ENCODE data around the gene SLC12A9. TPM values are rescaled to one million over a fixed set of nuclear protein-coding genes. Genes with fewer than 3 reads are reported as not detected.

SLC12A9 gene
- total and polyA plus RNA-seq, 8 donors = 2.9 to 44.6 (median 15.8) TPM

GRCh38 chr7:100881136-100881535 is 28.6 kb downstream of the SLC12A9 start:
- H3K4me1 ChIP-seq = peaks cover 19 to 52% (median 40%) of the 10 kb centered on the region in 4 donors
- H3K27me3 ChIP-seq = no peaks in the 10 kb centered on the region
- H3K27ac ChIP-seq = no peak overlapping the region
- no peak for TF ChIP-seq POLR2A (IDR thresholded peaks at IDR 0.05)
- no peak for TF ChIP-seq CTCF (IDR thresholded peaks at IDR 0.05)
- no peak for TF ChIP-seq EP300 (IDR thresholded peaks at IDR 0.05)
- TF ChIP-seq POLR2AphosphoS5 (IDR thresholded peaks at IDR 0.05) = no peak
- H3K36me3 ChIP-seq = peaks cover 61 to 96% (median 90%) of the 10 kb centered on the region in 4 donors
- intact Hi-C loops (cut with DNase I; ENCODE audit: low total_unique reads) = no loop called here
- no peak for DNase-seq
- H3K9me3 ChIP-seq = no peaks in the 10 kb centered on the region
- no peak overlapping the region for H3K4me3 ChIP-seq
- 92 to 96% (median 96%) methylated on average over 20 of the region's 20 CpGs for WGBS, 5 donors

GRCh38 chr7:100882201-100882600 is 29.7 kb downstream of the SLC12A9 start:
- WGBS, 5 donors = 88 to 96% (median 94%) methylated on average over 7 to 9 of the region's 9 CpGs
- DNase-seq = no peak

GRCh38 chr7:100882785-100883526 is 30.4 kb downstream of the SLC12A9 start:
- no peak for DNase-seq
- TF ChIP-seq POLR2A (IDR thresholded peaks at IDR 0.05) (no peak), POLR2AphosphoS5 (IDR thresholded peaks at IDR 0.05) (no peak), EP300 (IDR thresholded peaks at IDR 0.05) (no peak), CTCF (IDR thresholded peaks at IDR 0.05) (no peak)
- peaks cover 11 to 50% (median 34%) of the 10 kb centered on the region in 4 donors for H3K4me1 ChIP-seq

More at GRCh38 chr7:100882201-100882600, 29.7 kb downstream of the SLC12A9 start:
- Histone ChIP-seq H3K9me3 (no peaks in the 10 kb centered on the region), H3K36me3 (peaks cover 72 to 99% (median 93%) of the 10 kb centered on the region in 4 donors), H3K27ac (no peak overlapping the region), H3K4me1 (peaks cover 10 to 50% (median 34%) of the 10 kb centered on the region in 4 donors), H3K4me3 (no peak overlapping the region), H3K27me3 (no peaks in the 10 kb centered on the region)
- intact Hi-C loops (cut with DNase I; ENCODE audit: low total_unique reads) = no loop called here
- no peak for TF ChIP-seq EP300 (IDR thresholded peaks at IDR 0.05)

GRCh38 chr7:100884736-100885439 is 32.4 kb downstream of the SLC12A9 start:
- H3K27me3 ChIP-seq = no peaks in the 10 kb centered on the region
- H3K9me3 ChIP-seq = no peaks in the 10 kb centered on the region
- no peak for DNase-seq
- peak overlapping the region in 2 of 5 donors; percentile 8 to 27 for H3K27ac ChIP-seq
- no peak overlapping the region for H3K4me3 ChIP-seq
- 85 to 90% (median 90%) methylated on average over 29 of the region's 29 CpGs for WGBS, 5 donors
- H3K36me3 ChIP-seq = peaks cover 78 to 90% (median 88%) of the 10 kb centered on the region in 4 donors
- TF ChIP-seq POLR2A (IDR thresholded peaks at IDR 0.05) = no peak
- no peak for TF ChIP-seq CTCF (IDR thresholded peaks at IDR 0.05)
- TF ChIP-seq EP300 (IDR thresholded peaks at IDR 0.05) = no peak
- no peak for TF ChIP-seq POLR2AphosphoS5 (IDR thresholded peaks at IDR 0.05)
- peaks cover 20 to 46% (median 33%) of the 10 kb centered on the region in 4 donors for H3K4me1 ChIP-seq
- intact Hi-C loops (cut with DNase I; ENCODE audit: low total_unique reads) = no loop called here

More at GRCh38 chr7:100882785-100883526, 30.4 kb downstream of the SLC12A9 start:
- Histone ChIP-seq H3K9me3 (no peaks in the 10 kb centered on the region), H3K4me3 (no peak overlapping the region), H3K36me3 (peaks cover 72 to 100% (median 93%) of the 10 kb centered on the region in 4 donors), H3K27me3 (no peaks in the 10 kb centered on the region), H3K27ac (peak overlapping the region in 1 of 5 donors; percentile 19)
- WGBS, 5 donors = 90 to 94% (median 92%) methylated on average over 21 to 24 of the region's 24 CpGs
- intact Hi-C loops (cut with DNase I; ENCODE audit: low total_unique reads) = no loop called here
